Retinal pigment epithelial cell (primary cell): ENCODE measurements around the gene TRPM3.

Experiments
- DNase-seq: peaks from one replicate; pipeline ENCODE4 v3.0.0-alpha.2; 2010; ENCODE audit warnings: low read depth
- H3K4me3 ChIP-seq: 2 replicates; pipeline ENCODE4 v1.5.1; 2011; ENCODE audit warnings: mild to moderate bottlenecking, low read length, control low read depth, moderate library complexity
- CTCF ChIP-seq: conservative IDR thresholded peaks from 2 replicates; pipeline ENCODE4 v1.5.1; 2011; ENCODE audit warnings: low read depth, low read length, control low read depth, inconsistent platforms

The TRPM3 gene

GRCh38 chr9:70559102-70559501 is 562.3 kb downstream of the TRPM3 start:
- DNase-seq = no peak
- no peak for TF ChIP-seq CTCF
- no peak overlapping the region for H3K4me3 ChIP-seq

- no peak for DNase-seq
- no peak for TF ChIP-seq CTCF
- H3K4me3 ChIP-seq = no peak overlapping the region
These were observed 563.6 kb downstream of the TRPM3 start for GRCh38 chr9:70557661-70558369.

- DNase-seq = no peak
- no peak for TF ChIP-seq CTCF
- H3K4me3 ChIP-seq = no peak overlapping the region
These were observed 564.6 kb downstream of the TRPM3 start for GRCh38 chr9:70556771-70557170.

GRCh38 chr9:70554881-70555280 is 566.5 kb downstream of the TRPM3 start:
- no peak overlapping the region for H3K4me3 ChIP-seq
- no peak for DNase-seq
- no peak for TF ChIP-seq CTCF

GRCh38 chr9:70553707-70554673 is 567.4 kb downstream of the TRPM3 start:
- DNase-seq = peak; percentile 90
- TF ChIP-seq CTCF = no peak
- peak overlapping the region; percentile 24 for H3K4me3 ChIP-seq

- no peak for TF ChIP-seq CTCF
- DNase-seq = no peak
- H3K4me3 ChIP-seq = no peak overlapping the region
These were observed 568.9 kb downstream of the TRPM3 start for GRCh38 chr9:70552561-70552960.
